Upper lobe of left lung (tissue), 6 donors: ENCODE results near the gene SLC17A8. TPM values are rescaled to one million over a fixed set of nuclear protein-coding genes. Genes with fewer than 3 reads are reported as not detected.
"Not testable (repeated sequence)": the region's sequence is repeated elsewhere in the genome, so short reads cannot be mapped to it uniquely, and the experiment has no call there.

Experiments used
- ATAC-seq, 2 donors: fragments of 200-7000 bp; cut with Tn5 transposase; one replicate each; pipeline ENCODE4 v1.9.1; 2022; ENCODE audit warnings: mild to moderate bottlenecking in 2 of 2, moderate library complexity in 2 of 2; ENCODE audit not compliant: low FRiP score in 2 of 2
- DNase-seq, 2 donors: peaks; one replicate each; pipeline ENCODE4 v3.0.0-alpha.2; 2019 to 2020
- H3K27ac ChIP-seq, 4 donors: fragments of 200-600 bp; sonication (generic); one replicate each; pipeline ENCODE4 v1.5.1; 2016 to 2019
- H3K27me3 ChIP-seq, 4 donors: fragments of 200-600 bp; sonication (generic); one replicate each; pipeline ENCODE4 v1.5.1; 2017 to 2019
- H3K36me3 ChIP-seq, 4 donors: fragments of 200-600 bp; sonication (generic); one replicate each; pipeline ENCODE4 v1.5.1; 2016 to 2019
- H3K4me1 ChIP-seq, 4 donors: fragments of 200-600 bp; sonication (generic); one replicate each; pipeline ENCODE4 v1.5.1; 2018 to 2019
- H3K4me3 ChIP-seq, 4 donors: fragments of 200-600 bp; sonication (generic); one replicate each; pipeline ENCODE4 v1.5.1; 2017 to 2019; ENCODE audit warnings: mild to moderate bottlenecking in 2 of 4, moderate library complexity in 1 of 4
- H3K9me3 ChIP-seq, 4 donors: fragments of 200-600 bp; sonication (generic); one replicate each; pipeline ENCODE4 v1.5.1; 2018 to 2019
- EP300 ChIP-seq, 4 donors: sonication (generic); formaldehyde crosslinking; IDR thresholded peaks; one replicate each; pipeline ENCODE4 v1.5.1; 2017; ENCODE audit warnings: antibody characterized with exemption in 4 of 4, control low read depth in 2 of 4
- POLR2A ChIP-seq, 4 donors: fragments of 450-650 bp; IDR thresholded peaks; one replicate each; pipeline ENCODE4 v1.5.1; 2016 to 2017; ENCODE audit warnings: antibody characterized with exemption in 4 of 4, mild to moderate bottlenecking in 2 of 4
- POLR2AphosphoS5 ChIP-seq, 2 donors: sonication (generic); formaldehyde crosslinking; IDR thresholded peaks; one replicate each; pipeline ENCODE4 v1.5.1; 2017; ENCODE audit warnings: antibody characterized with exemption in 2 of 2
- WGBS, 2 donors: methylation state at CpG; one replicate each; pipeline ENCODE4 v1.1.5; 2017 to 2018; 5-methylcytosine and 5-hydroxymethylcytosine counted together
- total RNA-seq, 6 donors: library from RNA; depleted of rRNA in 4 of 6; stranded (reverse); fragments of >200 nt in 4 of 6; gene quantifications; one replicate each; pipeline versions ENCODE4 v1.1.0 to v1.2.1, GENCODE V29; 2016 to 2021
- TF ChIP-seq, protein P1 (sequence below), 6 experiments: fragments of 450-650 bp in 4 of 6; fragments of 200-600 bp in 2 of 6; sonication (generic) in 2 of 6; IDR thresholded peaks; one replicate each; pipeline ENCODE4 v1.5.1; 2016 to 2019; ENCODE audit warnings: antibody characterized with exemption in 6 of 6
- donor health status: DM: no; HTN: no; CAD: no; lungs with moderate emphysema.
- donor health status: DM: no; HTN: yes; CAD: no; lungs with severe emphysema.

Gene SLC17A8
- under 1 TPM in 4 of 6 donors, not detected in 2; 0.11 to 0.55 (median 0.36) TPM for total RNA-seq

DNA sequence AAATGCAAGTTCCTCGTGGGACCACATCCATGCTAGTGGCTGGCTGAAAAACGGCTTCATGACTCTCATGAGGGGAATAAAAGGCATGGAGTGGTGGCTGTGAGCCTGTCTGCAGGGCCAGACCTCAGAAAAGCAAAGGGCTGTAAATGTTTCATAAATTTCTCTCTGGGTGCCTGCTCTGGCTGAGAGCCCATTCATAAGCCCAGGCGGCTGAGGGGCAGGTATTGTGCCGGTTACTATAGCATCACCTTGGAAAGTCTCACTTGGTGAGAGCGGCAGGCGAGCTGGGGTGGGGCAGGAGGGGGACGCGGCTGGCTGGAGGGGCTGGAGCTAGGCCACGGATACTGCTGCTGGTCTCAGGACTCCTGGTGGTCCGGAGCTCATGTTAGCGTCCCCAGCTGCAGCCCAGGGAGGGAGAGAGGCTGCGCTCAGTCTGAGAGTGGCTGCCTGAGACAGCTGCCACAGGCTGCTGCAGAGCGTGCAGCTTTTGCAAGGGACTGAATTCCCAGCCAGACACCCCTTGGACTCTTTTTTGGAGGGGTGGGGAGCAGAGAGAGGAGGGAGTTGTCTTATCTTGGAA is at the start of gene SLC17A8:
Gene SLC17A8, plus strand, starts transcription at position 431 of the 580 bp plus-strand sequence. CDS start 318 bp downstream, outside the sequence.
- WGBS, 2 donors: 20 to 22% methylated on average over 8 to 13 of the region's 13 CpGs
- peak in 1 of 2 donors; percentile 35 for ATAC-seq
- H3K9me3 ChIP-seq: no peaks in the 10 kb centered on the region

DNA sequence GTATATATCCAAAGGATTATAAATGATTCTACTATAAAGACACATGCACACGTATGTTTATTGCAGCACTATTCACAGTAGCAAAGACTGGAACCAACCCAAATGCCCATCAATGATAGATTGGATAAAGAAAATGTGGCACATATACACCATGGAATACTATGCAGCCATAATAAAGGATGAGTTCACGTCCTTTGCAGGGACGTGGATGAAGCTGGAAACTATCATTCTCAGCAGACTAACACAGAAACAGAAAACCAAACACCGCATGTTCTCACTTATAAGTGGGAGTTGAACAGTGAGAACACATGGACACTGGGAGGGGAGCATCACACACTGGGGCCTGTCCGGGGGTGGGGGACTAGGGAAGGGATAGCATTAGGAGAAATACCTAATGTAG is 48.7 kb upstream of the SLC17A8 start:
- 95 to 97% methylated on average over 5 of the region's 5 CpGs for WGBS, 2 donors
- peaks cover 7 to 37% (median 21%) of the 10 kb centered on the region in 4 donors for H3K36me3 ChIP-seq
- H3K27me3 ChIP-seq, H3K9me3 ChIP-seq, H3K27ac ChIP-seq, DNase-seq, H3K4me1 ChIP-seq, ATAC-seq, H3K4me3 ChIP-seq: not testable (repeated sequence)

More for the DNA sequence above, at the start of gene SLC17A8:
- Histone ChIP-seq H3K4me1 (peaks cover 0 to 5% (median 2%) of the 10 kb centered on the region in 4 donors), H3K4me3 (no peak within 1 kb of the TSS), H3K27me3 (peaks cover 0 to 4% (median 0%) of the 10 kb centered on the region in 4 donors), H3K36me3 (no peaks in the 10 kb centered on the region), H3K27ac (no peak within 1 kb of the TSS)
- peak in 1 of 2 donors; percentile 50 for DNase-seq
- TF ChIP-seq EP300 (IDR thresholded peaks at IDR 0.05) (no peak), POLR2A (IDR thresholded peaks at IDR 0.05) (no peak), POLR2AphosphoS5 (IDR thresholded peaks at IDR 0.05) (no peak)
- TF ChIP-seq, protein P1, sequence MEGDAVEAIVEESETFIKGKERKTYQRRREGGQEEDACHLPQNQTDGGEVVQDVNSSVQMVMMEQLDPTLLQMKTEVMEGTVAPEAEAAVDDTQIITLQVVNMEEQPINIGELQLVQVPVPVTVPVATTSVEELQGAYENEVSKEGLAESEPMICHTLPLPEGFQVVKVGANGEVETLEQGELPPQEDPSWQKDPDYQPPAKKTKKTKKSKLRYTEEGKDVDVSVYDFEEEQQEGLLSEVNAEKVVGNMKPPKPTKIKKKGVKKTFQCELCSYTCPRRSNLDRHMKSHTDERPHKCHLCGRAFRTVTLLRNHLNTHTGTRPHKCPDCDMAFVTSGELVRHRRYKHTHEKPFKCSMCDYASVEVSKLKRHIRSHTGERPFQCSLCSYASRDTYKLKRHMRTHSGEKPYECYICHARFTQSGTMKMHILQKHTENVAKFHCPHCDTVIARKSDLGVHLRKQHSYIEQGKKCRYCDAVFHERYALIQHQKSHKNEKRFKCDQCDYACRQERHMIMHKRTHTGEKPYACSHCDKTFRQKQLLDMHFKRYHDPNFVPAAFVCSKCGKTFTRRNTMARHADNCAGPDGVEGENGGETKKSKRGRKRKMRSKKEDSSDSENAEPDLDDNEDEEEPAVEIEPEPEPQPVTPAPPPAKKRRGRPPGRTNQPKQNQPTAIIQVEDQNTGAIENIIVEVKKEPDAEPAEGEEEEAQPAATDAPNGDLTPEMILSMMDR (IDR thresholded peaks at IDR 0.05): no peak

DNA sequence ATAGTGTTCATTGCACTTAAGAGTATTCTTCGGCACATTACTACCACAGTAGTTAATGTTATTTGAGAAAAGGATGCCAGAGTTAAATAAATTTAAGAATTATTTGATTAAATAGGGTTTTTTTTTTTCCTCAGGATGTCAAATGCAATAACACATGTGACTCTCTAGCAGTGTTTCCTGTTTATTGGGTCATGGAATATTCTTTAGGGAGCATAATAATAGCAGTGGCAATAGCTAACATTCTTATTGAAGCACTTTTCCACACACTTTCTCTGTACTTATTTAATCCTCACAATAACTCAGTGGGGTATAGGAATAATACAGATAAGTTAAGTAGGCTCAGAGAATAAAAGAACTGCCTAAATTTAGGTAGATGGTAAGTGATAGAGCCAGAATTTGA is 45.6 kb upstream of the SLC17A8 start:
- Histone ChIP-seq H3K36me3 (peaks cover 0 to 49% (median 15%) of the 10 kb centered on the region in 4 donors), H3K4me3 (no peak overlapping the region), H3K9me3 (no peaks in the 10 kb centered on the region), H3K27me3 (no peaks in the 10 kb centered on the region), H3K27ac (no peak overlapping the region), H3K4me1 (no peaks in the 10 kb centered on the region)
- ATAC-seq (no peak), DNase-seq (no peak)
- WGBS, 2 donors: 71 to 94% methylated on average over 1 of the region's 1 CpG
- TF ChIP-seq, protein P1 (IDR thresholded peaks at IDR 0.05): no peak
- TF ChIP-seq EP300 (IDR thresholded peaks at IDR 0.05) (no peak), POLR2AphosphoS5 (IDR thresholded peaks at IDR 0.05) (no peak), POLR2A (IDR thresholded peaks at IDR 0.05) (no peak)

DNA sequence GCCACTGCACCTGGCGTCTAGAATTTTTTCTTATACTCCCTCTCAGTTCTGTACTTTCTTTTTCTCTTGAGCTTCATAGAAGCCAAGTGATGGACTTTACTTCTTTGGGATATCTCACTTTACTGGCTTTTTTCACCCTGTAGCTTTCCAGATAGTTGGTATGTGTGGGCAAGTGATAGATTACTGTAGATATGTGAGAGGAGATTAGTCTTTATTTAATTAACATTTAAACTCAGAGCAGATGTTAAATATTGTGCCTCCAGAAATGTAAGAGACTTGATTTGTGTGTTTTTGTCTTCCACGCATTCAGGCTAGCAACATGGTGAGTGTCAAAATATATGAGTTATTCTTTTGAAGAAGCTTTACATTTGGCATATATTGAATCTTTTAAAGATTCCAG is 39.5 kb upstream of the SLC17A8 start:
- WGBS, 2 donors: 99% methylated on average over 2 of the region's 2 CpGs
- H3K27ac ChIP-seq: no peak overlapping the region

DNA sequence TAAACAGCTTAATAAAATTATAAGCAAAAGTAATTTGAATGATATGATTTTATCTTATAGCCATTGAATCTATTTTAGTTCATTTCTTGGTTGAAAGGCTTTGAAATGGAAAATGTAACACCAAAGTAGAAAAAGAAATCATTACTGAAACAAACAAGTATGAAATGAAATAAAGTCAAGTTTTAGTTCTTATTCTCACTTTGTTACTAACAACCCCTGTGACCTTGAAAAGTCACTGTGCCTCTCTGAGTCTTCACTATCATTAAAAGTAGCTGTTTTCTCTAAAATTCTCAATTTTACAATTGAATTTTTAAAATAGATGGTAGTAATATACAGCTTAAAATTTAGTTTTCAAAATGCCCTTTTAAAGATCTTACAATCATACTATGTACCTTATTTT is 32.4 kb upstream of the SLC17A8 start:
- no peak for ATAC-seq
- Histone ChIP-seq H3K36me3 (peaks cover 10 to 55% (median 15%) of the 10 kb centered on the region in 4 donors), H3K27me3 (no peaks in the 10 kb centered on the region), H3K9me3 (no peaks in the 10 kb centered on the region), H3K4me3 (no peak overlapping the region), H3K4me1 (no peaks in the 10 kb centered on the region), H3K27ac (no peak overlapping the region)
- no peak for DNase-seq
- no peak for TF ChIP-seq EP300 (IDR thresholded peaks at IDR 0.05)
- TF ChIP-seq, protein P1 (IDR thresholded peaks at IDR 0.05): no peak
- no peak for TF ChIP-seq POLR2A (IDR thresholded peaks at IDR 0.05)
- no peak for TF ChIP-seq POLR2AphosphoS5 (IDR thresholded peaks at IDR 0.05)

More for the DNA sequence above, 39.5 kb upstream of the SLC17A8 start:
- Histone ChIP-seq H3K36me3 (peaks cover 0 to 69% (median 18%) of the 10 kb centered on the region in 4 donors), H3K4me1 (no peaks in the 10 kb centered on the region), H3K4me3 (no peak overlapping the region), H3K27me3 (no peaks in the 10 kb centered on the region), H3K9me3 (no peaks in the 10 kb centered on the region)
- no peak for DNase-seq
- no peak for TF ChIP-seq EP300 (IDR thresholded peaks at IDR 0.05)
- TF ChIP-seq POLR2AphosphoS5 (IDR thresholded peaks at IDR 0.05): no peak
- TF ChIP-seq POLR2A (IDR thresholded peaks at IDR 0.05): no peak
- TF ChIP-seq, protein P1 (IDR thresholded peaks at IDR 0.05): no peak
- ATAC-seq: no peak
